GM12864 (cell line): ENCODE measurements around the gene PPP1R12B.
A peak's percentile ranks its signal among the peaks of the same experiment; 100 is the strongest.

Experiments used
- DNase-seq: peaks from one replicate; pipeline ENCODE4 v3.0.0-alpha.2; 2011; ENCODE audit warnings: low read depth
- H3K4me3 ChIP-seq: 2 replicates; pipeline ENCODE4 v1.5.1; 2011; ENCODE audit warnings: mild to moderate bottlenecking, low read depth, low read length, control low read depth
- CTCF ChIP-seq: IDR thresholded peaks from 2 replicates; pipeline ENCODE4 v1.5.1; 2011; ENCODE audit warnings: low read depth, mild to moderate bottlenecking, moderate library complexity, low read length, control low read depth, inconsistent platforms; ENCODE audit errors: missing control alignments

The PPP1R12B gene

DNA sequence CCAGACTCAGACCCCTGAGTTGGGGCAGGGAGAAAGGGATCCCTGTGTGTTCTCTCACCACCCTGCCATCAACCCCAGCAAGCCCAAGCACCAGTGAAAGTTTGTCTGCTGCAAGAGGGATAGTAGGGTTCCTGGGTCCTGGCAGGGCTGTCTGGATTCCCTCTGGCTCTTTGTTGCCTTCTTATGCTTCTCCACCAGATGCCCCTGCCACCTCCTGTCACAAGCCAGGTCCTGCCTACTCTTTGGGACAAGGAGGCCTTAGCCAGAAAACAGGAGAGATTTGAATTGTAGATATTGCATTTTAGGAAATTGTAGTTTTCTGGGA is 28.5 kb upstream of the PPP1R12B start:
- no peak for DNase-seq
- TF ChIP-seq CTCF = no peak
- H3K4me3 ChIP-seq = no peak overlapping the region

- no peak for TF ChIP-seq CTCF
- no peak for DNase-seq
- H3K4me3 ChIP-seq = no peak overlapping the region
Measured at GRCh38 chr1:202323731-202324130, 24.8 kb upstream of the PPP1R12B start.

DNA sequence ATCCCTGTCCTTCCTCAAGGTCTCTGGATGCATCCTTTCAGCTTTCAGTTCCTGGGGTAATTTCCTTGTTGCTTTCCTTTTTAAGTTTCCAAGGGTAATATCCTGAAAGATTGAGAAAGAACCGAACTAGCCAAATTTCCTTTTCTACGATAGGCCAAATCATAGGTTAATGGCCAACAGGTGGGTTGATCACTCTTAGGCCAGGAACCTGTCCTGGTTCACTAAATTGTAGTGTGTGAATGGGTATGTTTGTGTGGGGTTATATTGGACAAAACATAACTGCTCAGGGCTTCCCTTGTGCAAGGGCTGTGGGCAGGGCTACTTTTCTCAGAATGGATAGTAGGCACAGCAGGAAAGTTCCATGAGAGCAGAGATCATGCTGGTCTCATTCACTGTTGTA is 23.9 kb upstream of the PPP1R12B start:
- TF ChIP-seq CTCF = no peak
- H3K4me3 ChIP-seq = no peak overlapping the region
- no peak for DNase-seq

- H3K4me3 ChIP-seq = no peak overlapping the region
- peak; percentile 18 for TF ChIP-seq CTCF
- no peak for DNase-seq
Measured at GRCh38 chr1:202329891-202330290, 18.6 kb upstream of the PPP1R12B start.

DNA sequence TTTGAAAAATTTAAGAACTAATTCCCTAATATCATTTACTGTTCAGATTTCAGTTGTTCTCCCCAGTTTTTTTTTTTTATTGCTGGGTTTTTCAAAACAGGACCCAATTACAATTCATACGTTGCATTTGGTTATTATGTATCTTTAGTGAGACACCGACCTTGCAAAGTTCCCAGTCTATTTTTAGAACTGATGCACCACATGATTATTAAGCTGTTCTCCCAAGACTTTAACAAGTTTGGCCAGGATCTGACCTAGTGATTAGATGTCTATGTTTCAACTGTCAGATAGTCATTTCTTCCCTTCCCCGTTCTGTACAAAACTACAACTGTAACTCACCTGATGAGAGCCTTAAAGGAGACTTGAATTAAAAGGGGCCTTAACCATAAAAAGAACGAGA is 14.6 kb upstream of the PPP1R12B start:
- no peak for DNase-seq
- TF ChIP-seq CTCF = no peak
- H3K4me3 ChIP-seq = no peak overlapping the region

GRCh38 chr1:202343652-202344349 is 4.7 kb upstream of the PPP1R12B start:
- H3K4me3 ChIP-seq = no peak overlapping the region
- TF ChIP-seq CTCF = peak; percentile 53
- no peak for DNase-seq

DNA sequence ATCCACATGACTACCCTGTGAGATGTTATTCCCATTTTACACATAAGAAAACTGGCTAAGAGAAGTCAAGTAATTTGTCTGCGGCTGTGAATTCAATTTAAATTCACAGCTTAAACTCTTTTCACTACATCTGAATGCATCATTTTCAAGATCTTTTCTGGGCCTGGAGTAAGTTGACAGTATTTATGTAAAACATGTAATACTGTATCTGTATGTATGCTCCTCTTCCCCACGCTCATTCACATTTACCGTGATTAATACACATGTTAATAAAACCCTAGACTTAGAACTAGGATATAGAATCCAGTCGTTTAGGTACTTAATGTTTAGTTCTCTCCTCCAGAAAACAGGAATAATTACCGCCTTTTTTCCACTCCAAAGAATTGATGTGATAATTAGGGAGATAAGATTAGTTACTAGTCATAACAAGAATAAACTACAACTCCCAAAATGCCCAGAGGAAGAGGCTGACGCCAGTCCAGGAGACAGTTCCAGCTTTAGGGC is 442 bp upstream of the PPP1R12B start:
- TF ChIP-seq CTCF = no peak
- DNase-seq = no peak
- peak overlapping the region; percentile 89; the same call in 1 of the 2 replicates for H3K4me3 ChIP-seq
